OCI-LY1 (cell line): ENCODE results near the gene RPL27.

ENCODE experiments used
- EZH2 ChIP-seq: fragments of 200-600 bp; sonication (generic), shearing (Covaris generic); IDR thresholded peaks from 2 replicates; pipeline ENCODE4 v1.8.0; 2017; ENCODE audit warnings: borderline replicate concordance, mixed run types, mild to moderate bottlenecking, antibody characterized with exemption, low read length, moderate library complexity, mixed read lengths
- TF ChIP-seq, protein P1 (sequence below): fragments of 200-600 bp; sonication (generic), shearing (Covaris generic); IDR thresholded peaks from 2 replicates; pipeline ENCODE4 v1.5.1; 2017; ENCODE audit warnings: mild to moderate bottlenecking, antibody characterized with exemption, low read length, moderate library complexity, mixed read lengths

GRCh38 chr17:43003542-43004172 is 5.4 kb downstream of the RPL27 start:
- TF ChIP-seq, protein P1, sequence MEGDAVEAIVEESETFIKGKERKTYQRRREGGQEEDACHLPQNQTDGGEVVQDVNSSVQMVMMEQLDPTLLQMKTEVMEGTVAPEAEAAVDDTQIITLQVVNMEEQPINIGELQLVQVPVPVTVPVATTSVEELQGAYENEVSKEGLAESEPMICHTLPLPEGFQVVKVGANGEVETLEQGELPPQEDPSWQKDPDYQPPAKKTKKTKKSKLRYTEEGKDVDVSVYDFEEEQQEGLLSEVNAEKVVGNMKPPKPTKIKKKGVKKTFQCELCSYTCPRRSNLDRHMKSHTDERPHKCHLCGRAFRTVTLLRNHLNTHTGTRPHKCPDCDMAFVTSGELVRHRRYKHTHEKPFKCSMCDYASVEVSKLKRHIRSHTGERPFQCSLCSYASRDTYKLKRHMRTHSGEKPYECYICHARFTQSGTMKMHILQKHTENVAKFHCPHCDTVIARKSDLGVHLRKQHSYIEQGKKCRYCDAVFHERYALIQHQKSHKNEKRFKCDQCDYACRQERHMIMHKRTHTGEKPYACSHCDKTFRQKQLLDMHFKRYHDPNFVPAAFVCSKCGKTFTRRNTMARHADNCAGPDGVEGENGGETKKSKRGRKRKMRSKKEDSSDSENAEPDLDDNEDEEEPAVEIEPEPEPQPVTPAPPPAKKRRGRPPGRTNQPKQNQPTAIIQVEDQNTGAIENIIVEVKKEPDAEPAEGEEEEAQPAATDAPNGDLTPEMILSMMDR = no peak
- no peak for TF ChIP-seq EZH2
